GM23248 (cell line): ENCODE measurements around the gene TRMT1.

ENCODE experiments used
- EZH2 ChIP-seq: fragments of 200-600 bp; sonication (generic); IDR thresholded peaks from 2 replicates; pipeline ENCODE4 v1.6.1; 2018; ENCODE audit warnings: antibody characterized with exemption, mild to moderate bottlenecking; ENCODE audit not compliant: insufficient read depth, poor library complexity, severe bottlenecking
- EZH2phosphoT487 ChIP-seq: fragments of 200-600 bp; sonication (generic); IDR thresholded peaks from 2 replicates; pipeline ENCODE4 v1.6.1; 2018; ENCODE audit warnings: antibody characterized with exemption, moderate library complexity, mild to moderate bottlenecking, low read depth; ENCODE audit not compliant: insufficient read depth

- TF ChIP-seq EZH2, result no peak
- no peak for TF ChIP-seq EZH2phosphoT487
Observed at GRCh38 chr19:13060964-13061927, 55.3 kb downstream of the TRMT1 start.
